HuH-7 (cell line): ENCODE results near the gene ATP5ME.
A peak's percentile ranks its signal among the peaks of the same experiment; 100 is the strongest.
"Not testable (repeated sequence)": the region's sequence is repeated elsewhere in the genome, so short reads cannot be mapped to it uniquely, and the experiment has no call there.

ENCODE experiments used
- DNase-seq: peaks from one replicate; pipeline ENCODE4 v3.0.0; 2011; ENCODE audit warnings: low spot score

ATP5ME gene

DNA sequence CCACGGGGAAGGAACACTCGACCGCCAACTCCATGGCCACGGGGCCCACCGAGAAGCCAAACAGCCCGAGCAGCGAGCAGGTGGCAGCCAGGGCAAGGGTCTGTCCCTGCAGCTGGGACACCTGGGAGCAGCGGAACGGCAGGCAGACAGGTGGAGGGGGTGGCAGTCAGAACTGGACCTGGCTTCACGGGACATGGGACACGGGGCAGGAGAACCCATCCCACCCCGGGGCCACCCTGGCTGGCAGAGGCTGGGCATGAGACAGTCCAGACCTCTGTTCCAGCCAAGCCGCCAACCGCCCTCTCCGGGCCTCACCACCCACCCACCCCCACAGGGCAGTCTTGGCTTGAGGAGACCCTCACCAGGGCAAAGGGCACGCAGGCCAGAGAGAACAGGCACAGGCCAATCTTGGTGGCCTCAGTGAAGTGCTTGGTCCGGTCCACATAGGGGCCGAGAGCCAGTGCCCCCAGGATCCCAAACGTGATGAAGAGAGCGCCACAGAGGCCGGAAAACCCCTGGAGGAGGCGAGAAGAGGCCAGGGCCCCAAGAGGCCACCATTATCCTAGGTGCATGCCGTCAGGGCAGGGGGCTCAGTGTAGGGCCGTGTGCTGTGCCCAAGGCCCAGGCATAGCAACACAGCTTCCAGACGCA is 9.3 kb upstream of the ATP5ME start:
- no peak for DNase-seq

DNA sequence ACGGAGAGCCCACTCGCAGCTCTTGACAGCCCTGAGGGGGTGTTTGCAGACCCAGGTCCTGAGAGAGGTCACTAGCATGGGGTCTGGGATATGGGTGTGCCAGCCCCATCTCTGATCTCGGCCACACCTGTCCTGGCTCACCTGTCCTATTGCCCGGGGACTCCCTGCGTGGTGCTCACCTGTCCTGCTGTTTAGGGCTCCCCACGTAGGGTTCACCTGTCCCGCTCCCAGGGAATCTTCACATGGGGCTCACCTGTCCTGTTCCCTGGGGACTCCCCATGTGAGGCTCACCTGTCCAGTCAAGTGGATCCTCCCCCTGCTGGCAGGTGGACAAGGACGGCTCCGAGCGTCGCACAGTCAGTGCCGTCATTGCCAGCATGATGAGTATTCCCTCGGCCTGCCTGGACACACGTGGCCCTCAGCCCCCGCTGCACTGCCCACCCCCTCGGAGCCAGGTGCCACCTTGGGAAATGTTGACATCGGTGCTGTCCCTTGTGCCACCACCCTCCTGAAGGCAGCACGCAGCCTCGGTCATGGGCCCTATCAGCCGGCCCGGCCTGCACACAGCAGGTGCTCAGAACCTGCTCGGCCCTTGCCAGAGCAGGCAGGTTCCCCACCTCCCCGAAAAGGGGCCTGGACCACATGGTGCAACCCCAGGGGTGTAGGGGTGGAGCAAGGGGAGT is 8.6 kb upstream of the ATP5ME start:
- no peak for DNase-seq

DNA sequence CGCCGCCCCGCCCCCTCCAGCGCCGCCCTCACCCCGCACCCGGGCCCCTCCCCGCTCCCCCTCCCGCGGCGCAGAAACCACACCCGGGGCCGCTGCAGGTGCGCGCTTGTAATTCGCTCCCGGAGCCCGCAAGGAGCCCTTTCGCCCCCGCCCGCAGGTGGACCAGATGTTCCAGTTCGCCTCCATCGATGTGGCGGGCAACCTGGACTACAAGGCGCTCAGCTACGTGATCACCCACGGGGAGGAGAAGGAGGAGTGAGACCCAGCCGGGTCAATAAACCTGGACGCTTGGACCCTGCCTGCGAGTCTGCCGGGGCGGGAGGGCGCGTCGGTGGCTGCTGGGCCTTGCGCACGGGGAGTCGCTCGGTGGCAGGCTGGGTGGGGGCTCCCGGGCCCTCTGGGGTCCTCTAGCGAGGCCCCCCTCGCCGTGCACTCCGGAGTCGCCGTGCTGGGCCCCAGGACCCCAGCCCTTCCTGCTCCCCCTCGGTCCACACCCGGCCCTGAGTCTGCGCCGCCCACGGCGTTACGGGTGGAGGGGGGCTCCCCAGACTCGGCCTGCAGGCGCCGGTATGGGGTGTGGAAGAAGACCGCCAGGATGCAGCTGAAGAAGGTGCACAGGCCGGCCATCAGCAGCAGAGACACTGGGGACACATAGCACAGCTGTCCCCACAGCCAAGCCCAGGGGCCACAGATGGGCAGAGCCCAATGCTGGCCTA is 7.8 kb upstream of the ATP5ME start:
- DNase-seq = peak; percentile 90

DNA sequence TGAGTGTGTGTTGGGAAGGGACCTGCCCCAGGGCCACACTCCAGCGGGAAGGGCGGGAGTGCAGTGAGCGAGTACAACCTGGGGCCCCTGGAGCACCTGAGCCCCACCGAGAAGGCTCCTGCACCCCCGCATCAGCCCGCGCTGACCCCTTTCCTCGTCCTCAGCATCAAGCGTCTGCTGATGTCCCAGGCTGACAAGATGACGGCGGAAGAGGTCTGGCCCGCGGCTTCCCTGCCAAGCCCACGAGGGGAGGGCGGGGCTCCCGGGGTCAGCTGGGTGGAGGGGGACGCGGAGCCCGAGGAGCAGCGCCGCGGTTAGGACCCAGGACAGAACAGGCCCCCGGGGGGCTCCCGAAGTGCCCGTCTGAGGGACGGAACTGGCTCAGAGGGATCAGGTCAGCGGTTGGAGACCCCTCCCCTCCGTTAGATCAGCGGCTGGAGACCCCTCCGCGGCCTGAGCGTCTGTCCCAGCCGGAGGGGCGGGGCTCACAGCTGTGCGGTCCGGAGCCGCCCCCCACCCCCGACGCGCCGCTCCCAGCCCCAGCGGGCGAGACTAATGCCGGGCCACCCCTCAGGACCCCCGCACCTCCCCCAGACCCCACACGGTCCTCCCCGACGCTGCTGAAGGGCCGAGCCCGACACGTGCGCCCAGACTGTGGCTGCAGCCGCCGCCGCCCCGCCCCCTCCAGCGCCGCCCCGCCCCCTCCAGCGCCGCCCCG is 7.0 kb upstream of the ATP5ME start:
- peak; percentile 59 for DNase-seq

DNA sequence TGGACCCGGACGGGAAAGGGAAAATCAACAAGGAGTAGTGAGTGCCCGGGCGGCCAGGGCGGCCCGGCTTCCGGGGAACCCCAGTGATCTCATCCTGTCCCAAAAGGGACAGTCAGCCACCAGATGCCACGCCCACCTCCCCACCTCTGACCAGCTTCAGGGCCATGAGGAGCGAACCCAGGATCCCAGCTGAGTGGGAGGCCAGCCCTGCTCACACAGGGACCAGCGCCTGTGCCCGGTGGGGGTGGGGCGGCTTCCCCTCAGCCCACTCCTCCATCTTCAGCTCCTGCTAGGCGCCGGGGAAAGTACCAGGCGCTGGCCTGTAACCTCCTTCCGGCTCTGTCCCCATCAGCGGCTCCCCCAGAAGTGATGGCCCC is 6.5 kb upstream of the ATP5ME start:
- no peak for DNase-seq

DNA sequence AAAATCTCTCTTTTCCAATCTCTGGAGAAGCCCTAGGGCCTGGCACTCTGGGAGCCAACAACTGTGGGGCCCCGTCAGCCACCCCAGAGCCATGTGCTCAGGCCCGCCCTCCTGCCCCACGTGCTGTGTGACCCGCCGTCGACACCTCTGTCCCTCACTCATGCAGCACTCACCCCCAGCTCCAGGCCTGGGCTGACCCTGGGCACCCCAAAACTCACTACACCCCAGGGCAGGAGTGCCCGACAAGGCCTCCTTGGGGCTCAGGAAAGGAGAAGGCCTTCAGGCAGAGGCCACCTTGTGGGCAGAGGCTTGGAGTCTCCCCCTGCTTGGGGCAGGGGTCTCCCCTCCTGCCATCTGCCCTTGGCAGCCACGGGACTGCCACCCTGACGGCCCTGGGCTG is 6.0 kb upstream of the ATP5ME start:
- DNase-seq = no peak

DNA sequence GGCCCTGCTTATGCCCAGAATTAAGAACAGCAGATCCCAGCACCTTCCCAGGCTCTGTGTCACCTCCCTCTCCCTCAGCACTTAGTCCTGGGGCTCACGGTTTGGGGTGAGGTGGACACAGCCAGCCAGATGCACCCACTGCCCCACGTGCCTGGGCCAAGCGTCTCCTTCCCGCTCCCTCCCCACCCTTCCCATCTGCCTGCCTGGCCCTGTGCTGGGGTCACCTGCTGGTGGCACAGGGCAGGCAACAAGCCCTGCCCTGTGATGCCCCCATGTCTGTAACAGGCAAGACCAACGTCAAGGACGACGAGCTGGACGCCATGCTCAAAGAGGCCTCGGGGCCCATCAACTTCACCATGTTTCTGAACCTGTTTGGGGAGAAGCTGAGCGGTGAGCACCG is 5.6 kb upstream of the ATP5ME start:
- DNase-seq = no peak

DNA sequence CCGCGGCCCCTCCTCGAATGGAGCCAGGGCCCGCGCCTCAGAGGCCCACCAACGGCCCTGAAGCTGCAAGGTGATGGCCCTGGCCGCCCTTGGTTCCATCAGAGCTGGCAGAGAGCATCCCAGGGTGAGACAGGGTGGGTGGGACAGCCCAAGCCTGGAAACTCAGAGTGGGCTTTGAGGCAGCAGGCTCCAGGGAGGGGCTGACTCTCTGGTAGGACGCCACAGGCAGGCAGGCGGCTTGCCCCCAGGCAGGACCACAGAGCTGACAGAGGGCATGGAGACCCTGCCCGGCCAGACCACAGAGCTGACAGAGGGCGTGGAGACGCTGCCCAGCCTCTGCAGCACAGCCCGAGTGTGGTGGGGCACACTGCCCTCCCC is 5.0 kb upstream of the ATP5ME start:
- no peak for DNase-seq

DNA sequence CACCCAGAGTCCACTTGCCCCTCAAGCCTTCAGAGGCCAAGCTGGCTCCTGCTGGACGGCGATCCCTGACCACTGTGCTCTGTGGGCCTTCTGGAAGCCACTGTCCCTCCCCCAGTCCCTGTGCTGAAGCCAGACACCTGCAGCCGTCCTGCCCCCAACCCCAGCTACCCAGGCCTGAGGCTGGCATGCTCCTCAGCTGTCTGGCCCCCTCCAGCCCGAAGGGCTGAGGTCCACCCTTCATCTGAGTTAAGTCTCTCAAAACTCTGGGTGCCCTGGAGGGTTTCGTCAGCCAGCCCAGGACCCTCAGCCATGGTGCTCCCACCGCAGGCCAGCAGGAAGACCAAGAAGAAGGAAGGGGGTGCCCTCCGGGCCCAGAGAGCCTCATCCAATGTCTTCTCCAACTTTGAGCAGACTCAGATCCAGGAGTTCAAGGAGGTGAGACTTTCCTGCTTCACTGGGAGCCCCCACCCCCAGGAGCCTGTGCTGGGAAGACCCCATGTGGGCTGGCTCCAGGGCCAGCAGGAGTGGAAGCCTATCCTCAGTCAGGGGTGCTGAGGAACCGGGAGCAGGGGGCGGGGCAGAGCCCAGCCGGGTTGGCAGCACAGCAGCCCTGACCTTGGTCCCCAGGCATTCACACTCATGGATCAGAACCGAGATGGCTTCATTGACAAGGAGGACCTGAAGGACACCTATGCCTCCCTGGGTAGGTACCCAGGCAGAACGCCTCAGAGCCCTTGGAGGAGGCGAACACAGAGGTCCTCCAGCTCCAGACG is 4.4 kb upstream of the ATP5ME start:
- DNase-seq = no peak

DNA sequence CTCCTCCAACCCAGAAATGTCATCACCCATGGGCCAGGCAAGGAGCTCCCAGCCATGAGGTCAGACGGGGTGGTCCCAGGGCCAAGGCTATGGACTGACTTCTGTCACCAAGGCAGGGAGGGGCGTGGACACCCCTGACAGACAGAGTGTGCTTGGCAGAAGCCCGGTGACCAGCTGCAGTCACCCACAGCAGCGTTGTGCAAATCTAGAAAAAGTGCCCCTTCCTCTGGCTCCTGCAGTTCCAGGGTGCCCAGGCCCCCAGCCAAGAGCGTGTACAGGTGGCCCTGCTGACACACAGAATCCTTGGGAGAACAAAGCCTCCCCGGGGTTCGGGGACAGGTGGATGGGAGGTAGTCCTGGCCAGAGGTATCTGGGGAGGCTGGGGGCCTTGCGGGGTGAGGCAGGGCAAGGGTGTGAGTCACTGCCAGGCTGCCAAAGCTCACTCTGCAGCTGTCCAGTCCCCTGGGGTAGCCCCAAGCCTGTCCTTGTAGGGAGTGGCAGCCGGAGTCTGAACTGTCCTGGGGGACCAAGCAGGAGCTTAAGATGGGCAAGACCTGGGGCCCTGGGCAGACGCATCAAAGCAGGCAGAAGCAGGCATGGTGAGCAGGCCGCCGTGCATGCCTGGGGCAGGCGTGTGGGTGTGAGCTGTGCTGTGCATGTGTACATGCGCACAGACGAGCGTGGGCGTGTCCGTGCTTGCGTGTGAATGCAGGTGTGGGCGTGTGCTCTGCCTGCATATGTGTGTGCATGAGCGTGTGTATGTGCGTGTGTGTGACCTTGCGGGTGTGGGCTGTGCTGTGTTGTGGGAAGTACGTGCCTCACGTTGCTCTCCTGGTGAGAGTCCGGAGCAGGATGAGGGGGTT is 3.6 kb upstream of the ATP5ME start:
- DNase-seq = no peak

DNA sequence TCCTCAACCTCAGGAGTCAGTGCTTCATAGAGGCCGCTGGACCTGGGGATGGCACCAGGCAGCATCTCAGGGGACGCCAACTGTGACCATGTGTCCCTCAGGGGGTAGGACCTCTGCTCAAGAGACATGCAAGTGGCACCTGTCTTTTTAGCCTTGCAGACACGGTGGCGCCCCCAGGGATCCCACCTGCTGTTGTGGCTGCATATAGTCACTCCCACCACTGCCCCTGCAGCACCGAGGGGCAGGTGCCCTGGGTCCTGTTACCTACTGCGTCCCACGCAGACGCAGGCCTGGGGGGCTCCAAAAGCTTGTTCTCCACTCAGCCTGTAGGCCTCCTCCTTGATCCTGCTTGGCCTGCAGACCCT is 2.8 kb upstream of the ATP5ME start:
- no peak for DNase-seq

DNA sequence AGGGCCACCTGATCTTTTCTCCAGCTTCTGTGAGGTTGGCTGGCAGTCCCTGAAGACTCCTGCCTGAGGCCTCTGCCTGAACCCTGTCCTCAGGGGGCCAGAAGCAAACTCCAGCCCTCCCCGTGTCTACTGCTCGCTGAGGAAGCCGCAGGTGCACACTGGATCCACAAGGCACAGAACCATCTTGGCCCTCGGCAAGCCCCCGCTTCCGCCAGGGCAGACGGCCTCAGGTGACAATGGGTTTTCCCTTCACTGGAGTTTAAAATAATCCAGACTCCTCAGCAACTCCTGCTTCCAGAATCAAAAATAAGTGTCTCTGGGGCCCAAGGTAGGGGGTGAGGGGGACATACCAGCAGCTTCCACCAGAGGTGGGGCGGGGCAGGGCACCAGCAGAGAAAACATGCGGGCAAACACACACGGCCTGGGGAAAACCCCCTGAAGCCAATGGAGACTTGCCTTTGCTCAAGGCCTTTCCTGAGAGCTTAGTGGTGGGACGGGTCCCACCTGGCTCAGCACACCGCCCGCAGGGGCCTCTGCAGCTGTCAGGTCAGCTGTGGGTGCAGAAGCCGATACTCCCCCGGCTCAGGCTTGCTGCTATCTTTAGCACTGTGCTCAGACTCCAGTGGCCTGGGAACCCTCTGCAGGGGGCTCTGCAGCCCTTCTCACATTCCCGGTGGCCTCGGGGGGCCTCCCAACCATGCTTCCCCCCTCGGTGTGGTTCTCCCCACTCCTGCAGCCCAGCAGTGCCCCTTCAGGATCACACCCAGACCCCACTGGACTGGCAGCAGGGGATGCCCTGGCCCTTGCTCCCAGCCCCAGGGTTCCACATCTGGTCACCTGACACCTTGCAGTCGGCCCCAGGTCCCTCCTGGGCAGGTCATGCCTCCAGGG is 2.1 kb upstream of the ATP5ME start:
- no peak for DNase-seq

DNA sequence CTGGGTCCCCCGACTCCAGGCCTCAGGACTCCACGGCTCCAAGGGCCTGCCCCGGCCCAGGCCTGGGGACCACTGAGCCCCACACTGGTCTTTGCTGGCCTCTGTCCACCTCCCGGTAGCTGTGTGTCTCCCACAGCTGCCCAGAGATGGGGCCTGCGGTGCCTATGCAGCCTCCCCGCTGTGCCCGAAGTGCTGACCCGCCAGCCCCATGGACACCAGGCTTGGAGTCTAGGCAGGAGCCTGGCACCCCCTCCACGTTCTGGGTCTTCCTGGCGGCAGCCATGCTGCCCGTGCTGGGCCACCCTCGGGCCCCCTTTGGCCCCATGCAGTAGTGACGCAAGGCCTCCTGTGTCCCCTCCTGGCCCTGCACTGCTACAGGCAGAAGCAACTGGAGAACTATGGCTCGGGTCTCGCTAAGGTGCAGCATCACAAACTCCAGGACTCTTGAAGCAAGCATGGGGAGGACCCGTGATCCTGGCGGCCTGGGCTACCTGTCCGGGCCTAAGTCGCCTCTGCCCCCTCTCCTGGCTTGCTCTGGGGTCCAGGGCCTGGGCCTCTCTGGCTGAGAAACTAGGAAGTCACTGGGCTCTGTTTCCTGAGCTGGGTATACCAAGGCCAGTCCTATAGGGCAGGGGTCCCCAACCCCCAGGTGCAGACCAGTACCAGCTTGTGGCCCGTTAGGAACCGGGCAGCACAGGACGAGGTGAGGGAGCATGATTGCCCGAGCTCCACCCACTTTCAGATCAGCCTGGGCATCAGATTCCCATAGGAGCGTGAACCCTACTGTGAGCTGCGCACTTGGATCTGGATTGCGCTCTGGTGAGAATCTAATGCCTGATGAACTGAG is 1.2 kb upstream of the ATP5ME start:
- DNase-seq = peak; percentile 48

DNA sequence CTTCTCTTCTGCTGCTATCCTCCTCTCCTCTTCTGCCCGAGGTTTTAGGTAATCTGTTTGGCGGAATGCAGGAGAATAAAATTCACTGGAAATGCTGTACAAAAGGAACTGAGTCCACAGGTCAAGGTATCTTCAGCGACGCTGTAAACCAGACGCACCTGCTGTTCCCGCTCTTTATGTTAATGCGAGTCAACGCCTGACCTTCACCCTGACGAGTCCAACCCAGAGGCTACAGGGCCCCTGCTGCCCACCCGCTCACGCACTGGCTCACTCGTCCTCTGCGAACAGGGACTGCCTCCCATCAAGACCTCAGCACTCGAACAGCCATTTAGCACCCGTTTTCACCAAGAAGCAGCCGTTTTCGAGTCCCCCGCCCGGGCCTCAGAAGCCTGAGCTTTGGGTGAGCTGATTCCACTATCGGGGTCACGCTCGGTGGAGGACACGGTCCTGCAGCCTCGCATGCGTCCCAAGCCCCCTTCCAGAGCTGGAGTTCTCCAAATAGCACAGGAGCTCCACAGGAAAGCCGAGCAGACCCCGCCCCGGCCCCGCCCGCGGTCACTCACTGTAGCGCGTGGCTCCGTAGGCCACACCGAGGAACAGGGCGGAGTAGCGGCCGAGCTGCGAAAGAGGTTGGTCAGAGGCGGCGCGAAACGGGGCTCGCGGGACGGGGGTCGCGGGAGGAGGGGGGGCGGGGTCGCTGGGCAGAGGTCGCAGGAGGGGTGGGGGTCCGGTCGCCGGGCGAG is 556 bp downstream of the ATP5ME start:
- no peak for DNase-seq

DNA sequence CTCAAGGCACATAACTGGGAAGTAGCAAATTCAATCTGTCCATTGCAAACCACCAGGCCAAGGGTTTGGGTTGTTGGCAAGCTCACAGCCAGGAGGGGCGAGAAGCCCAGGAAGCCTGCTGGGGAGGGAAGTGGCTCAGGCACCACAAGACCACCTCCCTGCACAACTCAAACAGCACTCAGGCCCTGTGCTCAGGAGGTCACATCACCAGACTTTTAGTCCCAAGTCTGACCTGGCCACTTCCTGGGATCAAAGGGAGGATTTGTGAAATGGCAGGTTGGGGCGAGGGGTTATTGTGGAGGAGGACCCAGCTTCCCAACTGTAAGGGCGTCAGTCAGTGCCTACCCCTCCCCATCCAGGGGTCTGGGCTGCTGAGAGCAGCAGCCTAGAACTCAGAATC is 2.3 kb downstream of the ATP5ME start:
- no peak for DNase-seq

DNA sequence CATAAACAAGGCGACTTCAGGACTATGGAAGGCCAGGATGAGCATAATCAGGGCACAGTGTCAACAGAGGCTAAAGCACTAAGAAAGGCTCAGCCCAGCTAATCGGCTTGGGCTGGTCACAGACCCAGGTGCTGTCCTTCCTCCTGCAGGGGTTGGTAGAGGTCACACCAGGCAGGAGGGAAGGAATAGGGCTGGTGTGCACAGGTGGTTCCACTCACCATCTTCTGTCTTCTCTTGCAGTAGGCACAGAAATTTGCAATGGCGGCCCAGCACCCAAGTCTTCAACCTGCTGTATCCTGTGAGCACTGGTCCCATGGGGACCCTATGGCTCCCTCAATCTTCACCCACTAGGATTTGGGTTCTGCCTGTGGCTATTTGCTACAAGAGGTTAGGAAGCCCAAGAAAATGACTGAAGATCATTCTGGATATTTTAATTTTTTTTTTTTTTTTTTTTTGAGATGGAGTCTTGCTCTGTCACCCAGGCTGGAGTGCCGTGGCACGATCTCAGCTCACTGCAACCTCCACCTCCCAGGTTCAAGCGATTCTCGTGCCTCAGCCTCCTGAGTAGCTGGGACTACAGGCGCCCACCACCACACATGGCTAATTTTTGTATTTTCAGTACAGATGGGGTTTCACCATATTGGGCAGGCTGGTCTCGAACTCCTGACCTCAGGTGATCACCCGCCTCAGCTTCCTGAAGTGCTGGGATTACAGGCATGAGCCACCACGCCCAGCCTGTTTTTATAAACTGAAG is 4.1 kb downstream of the ATP5ME start:
- not testable (repeated sequence) for DNase-seq

DNA sequence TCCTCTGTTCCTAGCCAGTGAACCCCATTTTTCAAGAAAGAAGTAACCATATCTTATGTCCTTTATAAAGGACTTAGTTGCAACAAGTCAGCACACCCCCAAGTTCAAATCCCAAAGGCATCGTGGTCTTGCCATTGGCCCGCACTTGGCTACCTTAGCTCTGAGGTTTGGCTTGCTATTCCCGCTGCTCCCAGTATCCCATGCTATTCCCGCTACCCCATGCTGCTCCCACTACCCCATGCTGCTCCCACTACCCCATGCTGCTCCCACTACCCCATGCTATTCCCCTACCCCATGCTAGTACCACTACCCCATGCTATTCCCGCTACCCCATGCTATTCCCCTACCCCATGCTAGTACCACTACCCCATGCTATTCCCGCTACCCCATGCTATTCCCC is 5.9 kb downstream of the ATP5ME start:
- not testable (repeated sequence) for DNase-seq

DNA sequence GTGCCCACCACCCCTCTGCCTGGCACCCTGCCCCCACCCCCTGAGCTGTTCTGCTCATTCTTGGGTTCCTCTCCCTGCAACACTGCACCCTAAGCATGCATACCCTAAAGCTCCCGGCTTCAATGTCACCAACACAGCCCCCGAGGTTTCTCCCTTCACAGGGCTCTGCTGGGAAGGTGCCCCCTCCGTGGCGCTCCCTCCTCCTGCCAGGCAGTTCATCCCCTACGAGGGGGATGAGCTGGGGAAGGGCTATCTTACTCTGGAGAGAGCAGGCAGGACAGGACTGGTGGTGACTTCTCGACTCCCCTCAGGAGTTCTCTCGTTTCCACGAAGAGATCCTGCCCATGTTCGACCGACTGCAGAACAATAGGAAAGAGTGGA is 6.5 kb downstream of the ATP5ME start:
- DNase-seq = no peak
